K562 (cell line): ENCODE measurements around the gene ODAD4. TPM values are rescaled to one million over a fixed set of nuclear protein-coding genes. Genes with fewer than 3 reads are reported as not detected.

ENCODE experiments used
- CBX1 ChIP-seq: sonication (generic); IDR thresholded peaks from 2 replicates; pipeline ENCODE4 v1.6.1; 2016; ENCODE audit warnings: antibody characterized with exemption, low read depth, mild to moderate bottlenecking
- CEBPG ChIP-seq, 3 experiments: fragments of 200-800 bp in 1 of 3; sonication (Bioruptor generic) in 1 of 3; sonication (generic) in 1 of 3; formaldehyde crosslinking in 1 of 3; IDR thresholded peaks in 2 of 3; conservative IDR thresholded peaks in 1 of 3; 2 replicates each; pipeline versions ENCODE4 v1.6.1 to v1.8.0; 2016 to 2022; ENCODE audit warnings: missing compliant biosample characterization in 2 of 3, missing genetic modification characterization in 2 of 3, mild to moderate bottlenecking in 1 of 3, missing genetic modification reagents in 1 of 3
- CTBP1 ChIP-seq: fragments of 450-650 bp; IDR thresholded peaks from 2 replicates; pipeline ENCODE4 v1.6.1; 2016; ENCODE audit warnings: borderline replicate concordance
- ETV5 ChIP-seq: sonication (generic); formaldehyde crosslinking; IDR thresholded peaks from 2 replicates; pipeline ENCODE4 v1.4.0; 2020; ENCODE audit warnings: low read depth, mild to moderate bottlenecking, missing genetic modification reagents
- HMG20B ChIP-seq: fragments of 250-450 bp; sonication (Bioruptor Pico); IDR thresholded peaks from 2 replicates; pipeline ENCODE4 v1.5.0; 2021; ENCODE audit warnings: mild to moderate bottlenecking
- HMGN3 ChIP-seq: IDR thresholded peaks from 2 replicates; pipeline ENCODE4 v1.6.1; 2011; ENCODE audit warnings: borderline replicate concordance, low read depth, mild to moderate bottlenecking, mixed read lengths, low read length; ENCODE audit not compliant: insufficient read length; ENCODE audit errors: extremely low read depth
- JUNB ChIP-seq: fragments of 450-650 bp; formaldehyde crosslinking; conservative IDR thresholded peaks from 2 replicates; pipeline ENCODE4 v1.4.0; 2020; ENCODE audit warnings: mild to moderate bottlenecking
- MAFK ChIP-seq: IDR thresholded peaks from 2 replicates; pipeline ENCODE4 v1.6.1; 2011; ENCODE audit warnings: low read length, improper control_type of control experiment
- SAFB ChIP-seq: fragments of 200-400 bp; formaldehyde crosslinking; IDR thresholded peaks from 2 replicates; pipeline ENCODE4 v1.6.1; 2017; ENCODE audit warnings: low read depth, low read length, borderline replicate concordance
- SMARCB1 ChIP-seq: IDR thresholded peaks from 2 replicates; pipeline ENCODE4 v1.6.1; 2011; ENCODE audit warnings: improper control_type of control experiment, low read depth; ENCODE audit not compliant: insufficient read length
- TFAM ChIP-seq: fragments of 250-450 bp; sonication (Bioruptor Pico); conservative IDR thresholded peaks from 2 replicates; pipeline ENCODE4 v1.5.0; 2021; ENCODE audit warnings: mild to moderate bottlenecking, moderate library complexity
- XRCC3 ChIP-seq: fragments of 450-650 bp; IDR thresholded peaks from 2 replicates; pipeline ENCODE4 v1.6.1; 2017; ENCODE audit warnings: mild to moderate bottlenecking, moderate library complexity
- ZKSCAN3 ChIP-seq: fragments of 250-450 bp; sonication (Bioruptor Pico); IDR thresholded peaks from 2 replicates; pipeline ENCODE4 v1.4.0; 2020
- ZNF165 ChIP-seq: fragments of 250-450 bp; sonication (Bioruptor Pico); IDR thresholded peaks from 2 replicates; pipeline ENCODE4 v1.4.0; 2020; ENCODE audit warnings: borderline replicate concordance
- ZNF174 ChIP-seq: fragments of 250-450 bp; sonication (Bioruptor Pico); IDR thresholded peaks from 2 replicates; pipeline ENCODE4 v1.4.0; 2020; ENCODE audit warnings: mild to moderate bottlenecking
- ZNF324 ChIP-seq: fragments of 250-450 bp; sonication (Bioruptor Pico); IDR thresholded peaks from 2 replicates; pipeline ENCODE4 v1.4.0; 2020; ENCODE audit warnings: mild to moderate bottlenecking
- ZNF586 ChIP-seq: fragments of 450-650 bp; formaldehyde crosslinking; conservative IDR thresholded peaks from 2 replicates; pipeline ENCODE4 v1.4.0; 2020; ENCODE audit warnings: mild to moderate bottlenecking, moderate library complexity
- polyA plus RNA-seq, 8 experiments: library from polyadenylated mRNA; depleted of rRNA in 4 of 8; stranded (reverse) in 5 of 8; unstranded in 3 of 8; fragments of >200 nt; fragmentation: Nextera tagmentation in 2 of 8; fragmentation: Illumina TruSeq in 1 of 8; extraction: Ambion mirVana in 2 of 8; extraction: Trizol in 1 of 8; gene quantifications; 2 replicates each; pipeline versions ENCODE4 v1.2.1 to v1.2.3, GENCODE V29; 2011 to 2014; ENCODE audit warnings: inconsistent platforms in 1 of 8, missing spikeins in 1 of 8
- total RNA-seq, 7 experiments: library from RNA; depleted of rRNA in 6 of 7; stranded (reverse); fragments of >200 nt in 6 of 7; fragmentation: Illumina TruSeq in 2 of 7; extraction: Trizol in 2 of 7; gene quantifications; 2 replicates each; pipeline versions ENCODE4 v1.2.1 to v1.2.3, GENCODE V29; 2011 to 2021; ENCODE audit warnings: low replicate concordance in 1 of 7
- TF ChIP-seq, protein P1 (sequence below): fragments of 250-450 bp; sonication (Bioruptor Pico); IDR thresholded peaks from 2 replicates; pipeline ENCODE4 v1.5.0; 2022; ENCODE audit warnings: mild to moderate bottlenecking
- TF ChIP-seq, protein P2 (sequence below), 2 experiments: IDR thresholded peaks in 1 of 2; conservative IDR thresholded peaks in 1 of 2; 2 replicates each; pipeline ENCODE4 v1.6.1; 2016; ENCODE audit warnings: low read depth in 2 of 2, mild to moderate bottlenecking in 1 of 2, missing compliant biosample characterization in 1 of 2, missing genetic modification characterization in 1 of 2, moderate library complexity in 1 of 2
- TF ChIP-seq, protein P3 (sequence below): fragments of 200-400 bp; formaldehyde crosslinking; IDR thresholded peaks from 2 replicates; pipeline ENCODE4 v1.6.1; 2017; ENCODE audit warnings: mild to moderate bottlenecking, low read depth, low read length, moderate library complexity

The ODAD4 gene
- total and polyA plus RNA-seq, 9 of the 15 experiments (the other 6 are each of a cell fraction or from before 2014, with no cell fraction given), result 0.09 to 0.98 (median 0.51) TPM

DNA sequence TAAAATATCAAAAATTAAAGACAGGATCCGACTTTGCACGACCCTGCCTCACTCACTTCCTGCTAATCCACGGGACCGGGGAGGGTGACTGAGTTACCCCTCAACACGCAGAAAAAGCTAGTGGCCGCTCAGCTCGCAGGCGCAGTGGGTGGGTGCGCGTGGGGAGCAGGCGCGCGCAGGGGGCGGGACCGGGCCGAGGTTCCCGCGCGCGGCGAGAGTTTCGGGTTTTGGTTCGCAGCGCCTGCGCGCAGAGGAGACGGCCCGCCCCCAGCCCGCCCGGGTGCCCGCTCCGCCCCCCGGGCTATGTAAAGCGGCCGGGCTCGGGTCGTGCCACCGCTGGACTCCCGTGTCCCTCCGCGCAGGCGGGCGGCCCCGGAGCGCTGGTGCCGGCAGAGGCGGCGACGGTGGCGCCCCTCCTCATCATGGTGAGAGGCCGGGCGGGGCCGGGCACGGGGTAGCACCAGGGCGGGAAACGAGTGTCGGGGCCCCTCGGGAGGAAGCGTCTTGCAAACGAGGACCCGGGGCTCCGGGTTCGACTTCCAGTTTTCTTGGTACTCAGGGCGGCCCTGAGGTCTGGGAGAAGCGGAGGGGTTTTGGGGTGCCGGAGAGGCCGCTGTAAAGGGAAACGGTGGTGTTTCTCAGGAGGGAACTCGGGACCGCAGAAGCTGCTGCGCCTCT is 36.2 kb downstream of the ODAD4 start, which contains the start of gene CNP (continued):
- TF ChIP-seq SMARCB1 (no peak), HMG20B (CRISPR knock-in tag) (no peak), CTBP1 (peak; percentile 50), CEBPG (CRISPR knock-in tag; IDR thresholded peaks at IDR 0.05) (no peak), CEBPG (tag; conservative IDR thresholded peaks at IDR 0.05 in 1 of 2, IDR thresholded peaks at IDR 0.05 in 1 of 2) (no peak), ZNF586 (no peak), CBX1 (no peak), HMGN3 (peak; percentile 14), ETV5 (CRISPR knock-in tag) (no peak), XRCC3 (no peak), ZNF174 (CRISPR knock-in tag) (no peak), JUNB (CRISPR knock-in tag) (no peak), SAFB (peak; percentile 88), ZNF324 (no peak), ZKSCAN3 (CRISPR knock-in tag) (no peak), MAFK (no peak), TFAM (CRISPR knock-in tag) (no peak), ZNF165 (CRISPR knock-in tag) (no peak)
- TF ChIP-seq, protein P1, sequence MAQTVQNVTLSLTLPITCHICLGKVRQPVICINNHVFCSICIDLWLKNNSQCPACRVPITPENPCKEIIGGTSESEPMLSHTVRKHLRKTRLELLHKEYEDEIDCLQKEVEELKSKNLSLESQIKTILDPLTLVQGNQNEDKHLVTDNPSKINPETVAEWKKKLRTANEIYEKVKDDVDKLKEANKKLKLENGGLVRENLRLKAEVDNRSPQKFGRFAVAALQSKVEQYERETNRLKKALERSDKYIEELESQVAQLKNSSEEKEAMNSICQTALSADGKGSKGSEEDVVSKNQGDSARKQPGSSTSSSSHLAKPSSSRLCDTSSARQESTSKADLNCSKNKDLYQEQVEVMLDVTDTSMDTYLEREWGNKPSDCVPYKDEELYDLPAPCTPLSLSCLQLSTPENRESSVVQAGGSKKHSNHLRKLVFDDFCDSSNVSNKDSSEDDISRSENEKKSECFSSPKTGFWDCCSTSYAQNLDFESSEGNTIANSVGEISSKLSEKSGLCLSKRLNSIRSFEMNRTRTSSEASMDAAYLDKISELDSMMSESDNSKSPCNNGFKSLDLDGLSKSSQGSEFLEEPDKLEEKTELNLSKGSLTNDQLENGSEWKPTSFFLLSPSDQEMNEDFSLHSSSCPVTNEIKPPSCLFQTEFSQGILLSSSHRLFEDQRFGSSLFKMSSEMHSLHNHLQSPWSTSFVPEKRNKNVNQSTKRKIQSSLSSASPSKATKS, result no peak
- TF ChIP-seq, protein P2, sequence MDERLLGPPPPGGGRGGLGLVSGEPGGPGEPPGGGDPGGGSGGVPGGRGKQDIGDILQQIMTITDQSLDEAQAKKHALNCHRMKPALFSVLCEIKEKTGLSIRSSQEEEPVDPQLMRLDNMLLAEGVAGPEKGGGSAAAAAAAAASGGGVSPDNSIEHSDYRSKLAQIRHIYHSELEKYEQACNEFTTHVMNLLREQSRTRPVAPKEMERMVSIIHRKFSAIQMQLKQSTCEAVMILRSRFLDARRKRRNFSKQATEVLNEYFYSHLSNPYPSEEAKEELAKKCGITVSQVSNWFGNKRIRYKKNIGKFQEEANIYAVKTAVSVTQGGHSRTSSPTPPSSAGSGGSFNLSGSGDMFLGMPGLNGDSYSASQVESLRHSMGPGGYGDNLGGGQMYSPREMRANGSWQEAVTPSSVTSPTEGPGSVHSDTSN (CRISPR knock-in tag; IDR thresholded peaks at IDR 0.05; ENCODE audit: low read depth), result no peak
- TF ChIP-seq, protein P2 (tag; conservative IDR thresholded peaks at IDR 0.05; ENCODE audit: low read depth), result no peak
- TF ChIP-seq, protein P3, sequence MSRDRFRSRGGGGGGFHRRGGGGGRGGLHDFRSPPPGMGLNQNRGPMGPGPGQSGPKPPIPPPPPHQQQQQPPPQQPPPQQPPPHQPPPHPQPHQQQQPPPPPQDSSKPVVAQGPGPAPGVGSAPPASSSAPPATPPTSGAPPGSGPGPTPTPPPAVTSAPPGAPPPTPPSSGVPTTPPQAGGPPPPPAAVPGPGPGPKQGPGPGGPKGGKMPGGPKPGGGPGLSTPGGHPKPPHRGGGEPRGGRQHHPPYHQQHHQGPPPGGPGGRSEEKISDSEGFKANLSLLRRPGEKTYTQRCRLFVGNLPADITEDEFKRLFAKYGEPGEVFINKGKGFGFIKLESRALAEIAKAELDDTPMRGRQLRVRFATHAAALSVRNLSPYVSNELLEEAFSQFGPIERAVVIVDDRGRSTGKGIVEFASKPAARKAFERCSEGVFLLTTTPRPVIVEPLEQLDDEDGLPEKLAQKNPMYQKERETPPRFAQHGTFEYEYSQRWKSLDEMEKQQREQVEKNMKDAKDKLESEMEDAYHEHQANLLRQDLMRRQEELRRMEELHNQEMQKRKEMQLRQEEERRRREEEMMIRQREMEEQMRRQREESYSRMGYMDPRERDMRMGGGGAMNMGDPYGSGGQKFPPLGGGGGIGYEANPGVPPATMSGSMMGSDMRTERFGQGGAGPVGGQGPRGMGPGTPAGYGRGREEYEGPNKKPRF, result no peak
